Activated naive CD8-positive, alpha-beta T cell (primary cell): ENCODE data around the gene PARVB.
A peak's percentile ranks its signal among the peaks of the same experiment; 100 is the strongest.
"Not testable (repeated sequence)": the region's sequence is repeated elsewhere in the genome, so short reads cannot be mapped to it uniquely, and the experiment has no call there.

ENCODE experiments used
- H3K27ac Mint-ChIP-seq: one replicate; pipeline ENCODE4 v1.8.0; 2021; ENCODE audit warnings: mixed read lengths
- H3K27me3 Mint-ChIP-seq: one replicate; pipeline ENCODE4 v1.8.0; 2021; ENCODE audit warnings: mixed read lengths
- H3K36me3 Mint-ChIP-seq: one replicate; pipeline ENCODE4 v1.8.0; 2021; ENCODE audit warnings: mixed read lengths
- H3K4me1 Mint-ChIP-seq: one replicate; pipeline ENCODE4 v1.8.0; 2021; ENCODE audit warnings: low read depth, mixed read lengths
- H3K4me3 Mint-ChIP-seq: one replicate; pipeline ENCODE4 v1.8.0; 2021; ENCODE audit warnings: mild to moderate bottlenecking, mixed read lengths
- H3K9me3 Mint-ChIP-seq: one replicate; pipeline ENCODE4 v1.8.0; 2021; ENCODE audit warnings: low read depth, mixed read lengths

Gene PARVB

GRCh38 chr22:44005524-44005923 lies 18.6 kb upstream of the PARVB start:
- Mint-ChIP-seq H3K36me3 (peaks cover 16% of the 10 kb centered on the region), H3K27me3 (no peaks in the 10 kb centered on the region), H3K9me3 (no peaks in the 10 kb centered on the region), H3K4me3 (no peak overlapping the region), H3K4me1 (no peaks in the 10 kb centered on the region), H3K27ac (no peak overlapping the region)

GRCh38 chr22:44012162-44012561 lies 11.9 kb upstream of the PARVB start:
- Mint-ChIP-seq H3K27me3 (no peaks in the 10 kb centered on the region), H3K36me3 (peaks cover 12% of the 10 kb centered on the region), H3K4me3 (no peak overlapping the region), H3K9me3 (no peaks in the 10 kb centered on the region), H3K27ac (no peak overlapping the region), H3K4me1 (no peaks in the 10 kb centered on the region)

DNA sequence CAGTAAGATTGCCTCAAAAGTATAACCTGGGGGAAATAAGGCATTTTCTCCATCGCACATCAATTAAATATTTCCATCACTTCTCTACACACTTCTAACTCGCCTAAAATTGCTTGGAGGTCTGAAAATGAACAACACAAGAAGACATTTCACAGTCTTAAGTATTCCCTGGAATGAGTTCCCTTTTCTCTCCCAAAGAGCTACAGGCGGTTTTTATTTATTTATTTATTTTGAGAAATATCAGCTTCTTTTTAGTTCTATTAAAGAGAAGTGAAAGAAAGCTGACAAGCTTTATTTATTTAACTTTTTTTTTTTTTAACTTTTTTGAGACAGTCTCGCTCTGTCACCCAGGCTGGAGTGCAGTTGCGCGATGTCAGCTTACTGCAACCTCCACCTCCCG lies 11.5 kb upstream of the PARVB start:
- H3K27me3 Mint-ChIP-seq: no peaks in the 10 kb centered on the region
- peaks cover 9% of the 10 kb centered on the region for H3K36me3 Mint-ChIP-seq
- no peak overlapping the region for H3K27ac Mint-ChIP-seq
- H3K4me3 Mint-ChIP-seq: no peak overlapping the region
- H3K4me1 Mint-ChIP-seq: no peaks in the 10 kb centered on the region
- H3K9me3 Mint-ChIP-seq: no peaks in the 10 kb centered on the region

DNA sequence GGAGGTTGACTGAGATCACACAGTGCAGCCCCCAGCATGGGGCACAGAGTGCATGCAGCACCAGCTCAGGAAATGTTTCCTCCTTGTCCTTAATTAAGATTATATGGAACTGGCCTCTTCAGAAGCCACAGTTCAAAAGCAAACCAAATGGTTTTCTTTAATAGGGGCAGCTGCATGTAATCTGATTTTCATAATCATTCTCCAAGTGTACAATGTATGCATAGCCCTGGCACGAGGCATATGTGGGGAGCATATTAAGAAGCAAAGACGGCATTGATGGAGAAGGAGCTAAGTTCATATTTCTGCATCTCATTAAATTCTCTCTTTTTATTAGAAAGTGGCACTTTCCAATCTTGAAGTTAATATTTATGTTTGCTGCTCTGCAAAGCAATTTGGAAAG lies 9.9 kb upstream of the PARVB start:
- H3K36me3 Mint-ChIP-seq: peaks cover 4% of the 10 kb centered on the region
- H3K27me3 Mint-ChIP-seq: no peaks in the 10 kb centered on the region
- H3K27ac Mint-ChIP-seq: no peak overlapping the region
- no peaks in the 10 kb centered on the region for H3K4me1 Mint-ChIP-seq
- H3K9me3 Mint-ChIP-seq: no peaks in the 10 kb centered on the region
- H3K4me3 Mint-ChIP-seq: no peak overlapping the region

DNA sequence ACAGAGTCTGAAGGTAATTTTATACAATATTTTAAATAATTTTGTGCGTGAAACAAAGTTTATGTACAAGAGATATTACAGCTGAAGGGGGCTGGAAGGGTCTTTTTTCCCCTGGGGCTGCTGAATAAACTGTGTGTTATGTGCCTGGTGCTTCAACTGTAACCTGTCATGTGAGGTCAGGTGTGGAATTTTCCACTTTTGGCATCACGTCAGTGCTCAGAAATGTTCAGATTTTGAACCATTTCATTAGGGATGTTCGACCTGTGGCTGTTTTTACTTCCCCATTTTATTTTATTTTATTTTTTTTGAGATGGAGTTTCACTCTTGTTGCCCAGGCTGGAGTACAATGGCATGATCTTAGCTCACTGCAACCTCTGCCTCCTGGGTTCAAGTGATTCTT lies 7.5 kb upstream of the PARVB start:
- not testable (repeated sequence) for H3K27ac Mint-ChIP-seq, H3K4me1 Mint-ChIP-seq, H3K4me3 Mint-ChIP-seq, H3K9me3 Mint-ChIP-seq, H3K36me3 Mint-ChIP-seq, H3K27me3 Mint-ChIP-seq

DNA sequence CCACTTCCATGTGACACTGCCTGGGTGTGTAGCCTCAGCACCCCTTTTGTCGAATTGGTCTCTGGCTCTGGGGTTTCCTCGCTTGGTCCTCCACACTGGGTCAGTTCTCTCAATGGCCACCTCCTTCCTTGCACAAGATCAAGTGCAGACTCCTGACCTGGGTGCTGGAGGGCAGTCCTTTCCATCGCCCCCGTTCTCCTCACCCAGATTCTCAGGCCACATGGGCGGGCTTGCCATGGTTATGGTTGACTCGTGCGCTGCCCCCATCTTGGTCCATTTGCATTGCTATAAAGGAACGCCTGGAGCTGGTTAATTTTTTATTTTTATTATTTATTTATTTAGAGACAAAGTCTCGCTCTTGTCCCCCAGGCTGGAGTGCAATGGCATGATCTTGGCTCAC lies 5.5 kb upstream of the PARVB start:
- H3K36me3 Mint-ChIP-seq: peaks cover under 1% of the 10 kb centered on the region
- H3K4me3 Mint-ChIP-seq: no peak overlapping the region
- no peak overlapping the region for H3K27ac Mint-ChIP-seq
- H3K9me3 Mint-ChIP-seq: no peaks in the 10 kb centered on the region
- peaks cover under 1% of the 10 kb centered on the region for H3K4me1 Mint-ChIP-seq
- H3K27me3 Mint-ChIP-seq: no peaks in the 10 kb centered on the region

DNA sequence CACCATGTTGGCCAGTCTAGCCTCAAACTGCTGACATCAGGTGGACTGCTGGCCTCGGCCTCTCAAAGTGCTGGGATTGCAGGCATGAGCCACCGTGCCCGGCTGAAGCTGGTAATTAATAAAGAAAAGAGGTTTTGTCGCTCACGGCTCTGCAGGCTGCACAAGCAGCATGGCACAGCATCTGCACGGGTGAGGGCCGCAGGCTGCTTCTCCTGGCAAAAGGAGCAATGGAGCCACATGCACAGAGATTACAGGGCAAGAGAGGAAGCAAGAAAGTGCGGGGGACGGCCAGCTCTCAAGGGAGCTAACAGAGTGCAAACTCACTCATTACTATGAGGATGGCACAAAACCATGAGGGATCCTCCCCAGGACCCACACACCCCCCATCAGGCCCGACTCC lies 4.7 kb upstream of the PARVB start:
- H3K4me3 Mint-ChIP-seq: no peak overlapping the region
- H3K36me3 Mint-ChIP-seq: peaks cover 3% of the 10 kb centered on the region
- H3K27ac Mint-ChIP-seq: no peak overlapping the region
- peaks cover 4% of the 10 kb centered on the region for H3K4me1 Mint-ChIP-seq
- H3K27me3 Mint-ChIP-seq: no peaks in the 10 kb centered on the region
- H3K9me3 Mint-ChIP-seq: no peaks in the 10 kb centered on the region

DNA sequence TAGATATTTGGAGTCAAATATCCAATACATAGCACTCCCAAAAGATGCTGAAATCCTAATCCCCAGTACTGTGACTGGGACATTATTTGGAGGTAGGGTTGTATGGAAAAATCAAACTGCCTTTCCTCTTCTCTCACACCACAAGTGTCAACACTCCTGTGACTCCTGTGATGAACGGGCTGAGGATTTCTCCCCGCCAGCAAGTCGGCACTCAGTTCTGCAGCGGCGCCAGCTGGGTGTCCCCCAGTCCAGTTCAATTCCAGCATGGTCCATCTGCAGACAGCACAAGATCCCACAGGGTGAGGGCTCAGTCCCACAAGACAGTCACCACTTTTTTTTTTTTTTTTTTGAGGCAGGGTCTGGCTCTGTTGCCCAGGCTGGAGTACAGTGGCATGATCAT lies 4.3 kb upstream of the PARVB start:
- peaks cover 4% of the 10 kb centered on the region for H3K4me1 Mint-ChIP-seq
- H3K4me3 Mint-ChIP-seq: no peak overlapping the region
- H3K9me3 Mint-ChIP-seq: no peaks in the 10 kb centered on the region
- no peak overlapping the region for H3K27ac Mint-ChIP-seq
- H3K27me3 Mint-ChIP-seq: no peaks in the 10 kb centered on the region
- H3K36me3 Mint-ChIP-seq: peaks cover 3% of the 10 kb centered on the region

- Mint-ChIP-seq H3K4me3 (no peak overlapping the region), H3K27me3 (peaks cover 6% of the 10 kb centered on the region), H3K9me3 (no peaks in the 10 kb centered on the region), H3K36me3 (peaks cover 3% of the 10 kb centered on the region), H3K4me1 (peaks cover 12% of the 10 kb centered on the region), H3K27ac (no peak overlapping the region)
Measured at GRCh38 chr22:44020981-44021380, 3.1 kb upstream of the PARVB start.

- Mint-ChIP-seq H3K27ac (peak overlapping the region; percentile 68), H3K4me1 (peaks cover 25% of the 10 kb centered on the region), H3K9me3 (no peaks in the 10 kb centered on the region), H3K36me3 (peaks cover 3% of the 10 kb centered on the region), H3K4me3 (peak overlapping the region; percentile 83), H3K27me3 (peaks cover 11% of the 10 kb centered on the region)
Measured at GRCh38 chr22:44023404-44024287, 456 bp upstream of the PARVB start.

- Mint-ChIP-seq H3K4me1 (peaks cover 25% of the 10 kb centered on the region), H3K9me3 (no peaks in the 10 kb centered on the region)
Measured at GRCh38 chr22:44025171-44026065, 1.3 kb downstream of the PARVB start.

DNA sequence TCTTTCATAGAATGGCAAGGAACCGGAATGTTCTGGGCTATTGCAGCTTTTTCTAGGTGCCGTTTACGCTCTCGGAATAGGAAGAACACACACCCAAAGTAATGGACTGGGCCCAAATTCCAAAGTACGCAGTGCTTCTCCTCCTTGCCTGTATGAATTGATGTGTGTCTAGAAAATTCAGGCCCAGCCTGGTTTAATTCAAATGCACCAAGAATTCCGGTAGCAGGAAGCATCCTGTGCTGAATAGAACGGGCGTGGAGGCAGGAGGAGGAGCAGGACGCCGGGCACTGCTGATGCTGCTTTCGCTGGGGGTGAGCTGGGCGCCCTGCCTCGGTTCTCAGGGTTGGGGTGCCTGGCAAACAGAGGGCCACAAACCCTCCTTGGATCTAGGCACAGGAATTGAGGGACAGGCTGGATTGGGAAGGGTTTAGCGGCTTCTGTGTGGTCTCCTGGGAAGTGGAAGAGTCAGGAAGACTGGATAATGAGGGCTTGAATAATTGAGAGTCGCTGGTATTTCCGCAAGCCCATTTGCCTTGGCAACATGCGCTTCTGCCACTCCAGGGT lies 2.0 kb downstream of the PARVB start:
- Mint-ChIP-seq H3K27me3 (peaks cover 11% of the 10 kb centered on the region), H3K4me3 (peak overlapping the region; percentile 27), H3K27ac (peak overlapping the region; percentile 34), H3K36me3 (peaks cover 3% of the 10 kb centered on the region), H3K4me1 (peaks cover 26% of the 10 kb centered on the region), H3K9me3 (no peaks in the 10 kb centered on the region)

More at GRCh38 chr22:44025171-44026065, 1.3 kb downstream of the PARVB start:
- Mint-ChIP-seq H3K4me3 (peak overlapping the region; percentile 81), H3K27ac (peak overlapping the region; percentile 70), H3K27me3 (peaks cover 11% of the 10 kb centered on the region), H3K36me3 (peaks cover 3% of the 10 kb centered on the region)

DNA sequence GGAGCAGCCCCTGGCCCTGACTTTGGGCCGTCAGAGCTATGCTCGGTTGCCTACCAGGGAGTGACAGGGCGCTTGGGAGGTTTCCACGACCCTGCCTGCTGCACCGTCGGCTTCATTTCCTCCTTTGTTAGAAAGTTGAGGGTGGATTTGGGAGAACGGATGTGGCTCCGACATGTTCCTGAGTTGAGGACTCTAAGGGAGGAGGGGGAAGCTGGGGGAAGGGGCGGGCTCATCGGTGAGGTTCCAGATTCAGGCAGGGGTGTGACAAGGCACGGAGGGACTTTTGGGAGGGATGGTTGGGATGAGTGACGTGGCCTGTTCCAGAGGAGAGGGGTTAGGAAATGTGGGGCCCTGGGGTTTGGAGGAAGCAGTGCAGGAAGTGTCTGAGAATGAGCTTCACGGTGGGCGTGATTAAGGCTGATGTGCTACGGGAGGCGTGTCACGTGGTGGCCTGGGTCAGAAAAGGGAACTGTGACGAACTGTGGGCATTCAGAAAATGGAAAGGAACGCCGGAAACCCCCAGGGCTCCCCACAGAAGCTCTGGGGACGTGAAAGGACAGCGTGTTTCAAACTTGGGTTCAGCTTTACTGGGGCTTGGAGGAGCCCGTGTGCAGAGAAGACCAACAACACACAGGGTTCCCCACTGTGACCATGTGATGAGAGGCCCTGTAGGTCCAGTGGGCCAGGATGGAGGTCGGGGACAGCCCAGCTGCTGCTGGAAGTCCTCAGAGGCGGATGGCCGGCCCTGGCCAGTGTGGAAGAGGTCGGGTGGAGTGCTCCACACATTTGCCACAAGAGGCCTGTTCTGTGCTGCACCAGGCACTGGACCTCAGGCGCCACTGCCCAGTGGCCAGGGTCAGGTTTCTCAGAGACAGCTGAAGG lies 2.8 kb downstream of the PARVB start:
- H3K4me3 Mint-ChIP-seq: peak overlapping the region; percentile 66
- peaks cover 3% of the 10 kb centered on the region for H3K36me3 Mint-ChIP-seq
- peaks cover 29% of the 10 kb centered on the region for H3K4me1 Mint-ChIP-seq

GRCh38 chr22:44028091-44028490 lies 4.0 kb downstream of the PARVB start:
- peaks cover 11% of the 10 kb centered on the region for H3K27me3 Mint-ChIP-seq
- H3K27ac Mint-ChIP-seq: no peak overlapping the region
- H3K36me3 Mint-ChIP-seq: peaks cover 3% of the 10 kb centered on the region
- H3K9me3 Mint-ChIP-seq: no peaks in the 10 kb centered on the region
- H3K4me1 Mint-ChIP-seq: peaks cover 31% of the 10 kb centered on the region
- H3K4me3 Mint-ChIP-seq: no peak overlapping the region

More for the DNA sequence above, 2.8 kb downstream of the PARVB start:
- Mint-ChIP-seq H3K27me3 (peaks cover 11% of the 10 kb centered on the region), H3K27ac (peak overlapping the region; percentile 79), H3K9me3 (no peaks in the 10 kb centered on the region)
